Activated B cell treated with CpG ODN at 0.5 μM for 24 hours (primary cell): ENCODE results near the gene RASAL1. TPM values are rescaled to one million over a fixed set of nuclear protein-coding genes. Genes with fewer than 3 reads are reported as not detected.
A peak's percentile ranks its signal among the peaks of the same experiment; 100 is the strongest.

ENCODE experiments used
- ATAC-seq: fragments of 200-7000 bp; cut with Tn5 transposase; one replicate; pipeline ENCODE4 v1.10.0; 2021; ENCODE audit warnings: low read depth, mild to moderate bottlenecking, moderate library complexity
- CTCF ChIA-PET: fragments of 350-600 bp; sonication (Branson Sonifier 250); formaldehyde crosslinking; loops from one replicate; lab custom pipeline; 2021; ENCODE audit warnings: antibody characterized with exemption; lab: Charles Lee
- POLR2A ChIA-PET: fragments of 350-600 bp; sonication (Branson Sonifier 250); formaldehyde crosslinking; loops from one replicate; lab custom pipeline; 2021; ENCODE audit warnings: antibody characterized with exemption; lab: Charles Lee
- DNase-seq: peaks from one replicate; pipeline ENCODE4 v3.0.0; 2022
- H3K27ac Mint-ChIP-seq: one replicate; pipeline ENCODE4 v1.8.0; 2020; ENCODE audit warnings: mixed read lengths
- H3K27me3 Mint-ChIP-seq: one replicate; pipeline ENCODE4 v1.8.0; 2021; ENCODE audit warnings: mixed read lengths
- H3K36me3 Mint-ChIP-seq: one replicate; pipeline ENCODE4 v1.8.0; 2021; ENCODE audit warnings: low read depth, mixed read lengths
- H3K4me1 Mint-ChIP-seq: one replicate; pipeline ENCODE4 v1.8.0; 2021; ENCODE audit warnings: mixed read lengths
- H3K4me3 Mint-ChIP-seq: one replicate; pipeline ENCODE4 v1.8.0; 2020; ENCODE audit warnings: mild to moderate bottlenecking, mixed read lengths
- H3K9me3 Mint-ChIP-seq: one replicate; pipeline ENCODE4 v1.8.0; 2020; ENCODE audit warnings: mixed read lengths
- intact Hi-C: fragments of 100-400 bp; cut with micrococcal nuclease; formaldehyde crosslinking; loops from one replicate; pipeline ENCODE4 v1.15.1; 2024
- total RNA-seq: library from RNA; stranded (reverse); gene quantifications from 2 replicates; pipeline ENCODE4 v1.2.3, GENCODE V29; 2022
- TF ChIP-seq, protein P1 (sequence below): fragments of 200-600 bp; IDR thresholded peaks from one replicate; pipeline ENCODE4 v1.8.0; 2022; ENCODE audit warnings: antibody characterized with exemption, mild to moderate bottlenecking

RASAL1 gene
- total RNA-seq, 1 donor from 2014 or later, result 7.1 TPM

DNA sequence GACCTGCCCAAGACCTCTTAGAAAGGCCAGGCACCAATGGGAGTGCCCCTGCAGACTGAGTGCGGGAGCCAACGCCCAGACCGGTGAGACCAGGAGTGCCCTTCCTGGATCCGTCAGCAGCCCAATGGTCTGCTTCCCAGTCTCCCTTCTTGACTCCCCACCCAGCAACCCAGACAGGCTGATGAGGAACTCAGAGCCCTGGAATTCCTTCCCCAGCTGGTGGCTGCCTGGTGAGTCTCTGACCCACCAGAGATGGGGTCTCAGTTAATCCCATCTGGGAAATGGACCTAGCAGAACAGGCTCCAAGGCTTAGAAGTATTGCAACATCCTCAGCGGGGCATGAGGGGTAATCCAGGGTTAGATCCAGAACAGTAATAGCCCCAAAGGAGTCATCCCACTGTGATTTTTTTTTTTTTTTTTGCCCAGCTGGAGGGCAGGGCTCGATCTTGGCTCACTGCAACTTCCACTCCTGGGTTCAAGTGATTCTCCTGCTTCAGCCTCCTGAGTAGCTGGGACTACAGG lies 1.5 kb upstream of the RASAL1 start:
- POLR2A ChIA-PET, result no interaction called here

DNA sequence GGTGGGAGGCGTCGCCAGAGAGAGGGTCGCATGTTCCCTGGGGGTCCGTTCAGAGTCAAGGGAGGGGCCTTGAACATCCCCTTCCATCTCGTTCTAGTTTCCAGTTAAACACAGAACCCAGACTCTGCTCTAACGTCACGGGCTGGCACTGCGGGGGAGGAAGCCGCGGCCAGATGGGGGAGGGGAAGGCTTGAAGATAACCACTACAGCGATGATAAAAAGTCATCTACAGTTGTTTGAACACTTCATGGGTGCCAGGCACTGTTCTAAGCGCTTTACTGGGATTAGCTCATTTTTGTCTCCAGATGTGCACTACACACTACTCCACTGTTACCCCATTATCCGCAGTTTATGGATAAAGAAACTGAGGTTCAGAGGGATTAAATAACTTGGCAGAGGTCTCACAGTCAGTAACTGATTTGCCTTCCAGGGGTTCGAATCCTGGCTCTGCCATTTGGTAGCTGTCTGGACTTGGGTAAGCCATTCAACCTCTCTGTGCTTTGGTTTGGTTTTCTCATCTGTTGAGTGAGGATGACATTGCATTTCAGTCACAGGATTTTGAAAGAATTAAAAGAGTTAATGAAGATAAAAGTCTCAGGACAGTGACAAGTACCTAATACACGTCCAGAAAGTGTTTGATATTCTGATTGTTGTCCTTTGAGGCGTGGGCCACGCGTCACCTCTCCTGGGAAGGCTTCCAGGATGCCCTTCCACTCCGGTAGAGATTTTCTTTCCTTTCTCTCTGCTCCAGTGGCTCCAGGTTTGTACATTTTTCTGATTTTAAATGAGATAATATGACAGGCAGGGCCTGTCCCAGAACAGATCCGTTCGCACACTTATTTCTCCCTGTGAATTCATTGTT lies 798 bp upstream of the RASAL1 start:
- peaks cover 11% of the 10 kb centered on the region for H3K27me3 Mint-ChIP-seq
- DNase-seq (peak; percentile 40), ATAC-seq (peak; percentile 72)
- H3K27ac Mint-ChIP-seq, result peak overlapping the region; percentile 80
- no peaks in the 10 kb centered on the region for H3K9me3 Mint-ChIP-seq
- H3K4me1 Mint-ChIP-seq, result peaks cover 27% of the 10 kb centered on the region
- ChIA-PET CTCF (interaction anchor here (3.9 kb wide), 1 partner anchor 17 kb away, joined by 11 read pairs; no protein-coding TSS in a partner anchor), POLR2A (interaction anchor here (0.8 to 1.0 kb wide), 2 partner anchors 11 to 34 kb away, joined by 3 read pairs; no protein-coding TSS in a partner anchor)
- TF ChIP-seq, protein P1, sequence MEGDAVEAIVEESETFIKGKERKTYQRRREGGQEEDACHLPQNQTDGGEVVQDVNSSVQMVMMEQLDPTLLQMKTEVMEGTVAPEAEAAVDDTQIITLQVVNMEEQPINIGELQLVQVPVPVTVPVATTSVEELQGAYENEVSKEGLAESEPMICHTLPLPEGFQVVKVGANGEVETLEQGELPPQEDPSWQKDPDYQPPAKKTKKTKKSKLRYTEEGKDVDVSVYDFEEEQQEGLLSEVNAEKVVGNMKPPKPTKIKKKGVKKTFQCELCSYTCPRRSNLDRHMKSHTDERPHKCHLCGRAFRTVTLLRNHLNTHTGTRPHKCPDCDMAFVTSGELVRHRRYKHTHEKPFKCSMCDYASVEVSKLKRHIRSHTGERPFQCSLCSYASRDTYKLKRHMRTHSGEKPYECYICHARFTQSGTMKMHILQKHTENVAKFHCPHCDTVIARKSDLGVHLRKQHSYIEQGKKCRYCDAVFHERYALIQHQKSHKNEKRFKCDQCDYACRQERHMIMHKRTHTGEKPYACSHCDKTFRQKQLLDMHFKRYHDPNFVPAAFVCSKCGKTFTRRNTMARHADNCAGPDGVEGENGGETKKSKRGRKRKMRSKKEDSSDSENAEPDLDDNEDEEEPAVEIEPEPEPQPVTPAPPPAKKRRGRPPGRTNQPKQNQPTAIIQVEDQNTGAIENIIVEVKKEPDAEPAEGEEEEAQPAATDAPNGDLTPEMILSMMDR, result no peak
- peak overlapping the region; percentile 77 for H3K4me3 Mint-ChIP-seq
- intact Hi-C loops, result no loop called here
- no peaks in the 10 kb centered on the region for H3K36me3 Mint-ChIP-seq

More for the DNA sequence above, 1.5 kb upstream of the RASAL1 start:
- intact Hi-C loops, result no loop called here
- H3K4me3 Mint-ChIP-seq, result no peak overlapping the region
- H3K27ac Mint-ChIP-seq, result peak overlapping the region; percentile 8
- ATAC-seq, result no peak
- H3K36me3 Mint-ChIP-seq, result no peaks in the 10 kb centered on the region
- TF ChIP-seq, protein P1, result no peak
- H3K4me1 Mint-ChIP-seq, result peaks cover 31% of the 10 kb centered on the region
- peaks cover 11% of the 10 kb centered on the region for H3K27me3 Mint-ChIP-seq
- no peak for DNase-seq
- CTCF ChIA-PET, result interaction anchor here (1.4 to 3.9 kb wide), 2 partner anchors 16 to 38 kb away, joined by 3 to 11 read pairs; no protein-coding TSS in a partner anchor
- H3K9me3 Mint-ChIP-seq, result no peaks in the 10 kb centered on the region

GRCh38 chr12:113134521-113134951 lies 1.0 kb downstream of the RASAL1 start:
- no peaks in the 10 kb centered on the region for H3K9me3 Mint-ChIP-seq
- TF ChIP-seq, protein P1, result no peak
- H3K4me1 Mint-ChIP-seq, result peaks cover 35% of the 10 kb centered on the region
- H3K27ac Mint-ChIP-seq, result no peak overlapping the region
- ChIA-PET CTCF (no interaction called here), POLR2A (interaction anchor here (0.6 to 1.0 kb wide), 2 partner anchors 20 to 272 kb away, joined by 5 read pairs; no protein-coding TSS in a partner anchor)
- DNase-seq (no peak), ATAC-seq (no peak)
- peak overlapping the region; percentile 28 for H3K4me3 Mint-ChIP-seq
- intact Hi-C loops, result loop anchor here (5.0 kb wide), 1 partner anchor 37 kb away; no protein-coding TSS in a partner anchor
- H3K27me3 Mint-ChIP-seq, result peaks cover 11% of the 10 kb centered on the region
- H3K36me3 Mint-ChIP-seq, result no peaks in the 10 kb centered on the region

DNA sequence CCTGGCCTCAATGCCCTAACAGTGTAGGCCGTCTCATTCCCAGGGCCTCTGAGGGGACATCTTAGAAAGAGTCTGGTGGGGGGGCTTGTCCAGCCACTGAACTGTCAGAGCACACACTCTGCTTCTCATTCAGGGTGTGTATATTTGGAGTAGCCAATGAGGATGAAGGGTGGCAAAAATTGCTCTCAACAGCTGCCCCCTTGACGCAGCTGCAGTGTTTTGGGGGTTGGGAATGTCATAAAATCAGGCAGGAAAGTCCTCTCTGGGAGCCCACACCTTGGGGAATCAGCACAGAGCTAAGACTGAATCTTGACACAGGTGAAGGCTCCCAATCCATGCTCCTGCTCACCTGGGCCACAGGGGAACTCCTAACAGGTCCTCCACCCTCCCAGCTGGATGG lies 1.5 kb downstream of the RASAL1 start:
- Mint-ChIP-seq H3K27ac (no peak overlapping the region), H3K4me3 (no peak overlapping the region), H3K36me3 (no peaks in the 10 kb centered on the region), H3K4me1 (peaks cover 40% of the 10 kb centered on the region), H3K9me3 (no peaks in the 10 kb centered on the region), H3K27me3 (peaks cover 11% of the 10 kb centered on the region)
- POLR2A ChIA-PET, result interaction anchor here (1.0 kb wide), 1 partner anchor 20 kb away, joined by 5 read pairs; no protein-coding TSS in a partner anchor
- DNase-seq (no peak), ATAC-seq (no peak)
- CTCF ChIA-PET, result no interaction called here
- TF ChIP-seq, protein P1, result no peak
- intact Hi-C loops, result loop anchor here (5.0 kb wide), 1 partner anchor 37 kb away; no protein-coding TSS in a partner anchor

GRCh38 chr12:113133666-113134065 lies 1.9 kb downstream of the RASAL1 start:
- H3K36me3 Mint-ChIP-seq, result no peaks in the 10 kb centered on the region
- ChIA-PET CTCF (no interaction called here), POLR2A (interaction anchor here (1.0 kb wide), 1 partner anchor 20 kb away, joined by 5 read pairs; no protein-coding TSS in a partner anchor)
- no peaks in the 10 kb centered on the region for H3K9me3 Mint-ChIP-seq
- TF ChIP-seq, protein P1, result no peak
- H3K4me3 Mint-ChIP-seq, result no peak overlapping the region
- DNase-seq (no peak), ATAC-seq (no peak)
- peaks cover 44% of the 10 kb centered on the region for H3K4me1 Mint-ChIP-seq
- no peak overlapping the region for H3K27ac Mint-ChIP-seq
- H3K27me3 Mint-ChIP-seq, result peaks cover 11% of the 10 kb centered on the region
- intact Hi-C loops, result loop anchor here (5.0 kb wide), 1 partner anchor 36 kb away; no protein-coding TSS in a partner anchor
